ENCODE data around the gene HOXD3. TPM values are rescaled to one million over a fixed set of nuclear protein-coding genes. Genes with fewer than 3 reads are reported as not detected.

The HOXD3 gene
- 1 to 10 TPM; 1.8 to 2.7 (median 2.2) TPM for total RNA-seq

DNA sequence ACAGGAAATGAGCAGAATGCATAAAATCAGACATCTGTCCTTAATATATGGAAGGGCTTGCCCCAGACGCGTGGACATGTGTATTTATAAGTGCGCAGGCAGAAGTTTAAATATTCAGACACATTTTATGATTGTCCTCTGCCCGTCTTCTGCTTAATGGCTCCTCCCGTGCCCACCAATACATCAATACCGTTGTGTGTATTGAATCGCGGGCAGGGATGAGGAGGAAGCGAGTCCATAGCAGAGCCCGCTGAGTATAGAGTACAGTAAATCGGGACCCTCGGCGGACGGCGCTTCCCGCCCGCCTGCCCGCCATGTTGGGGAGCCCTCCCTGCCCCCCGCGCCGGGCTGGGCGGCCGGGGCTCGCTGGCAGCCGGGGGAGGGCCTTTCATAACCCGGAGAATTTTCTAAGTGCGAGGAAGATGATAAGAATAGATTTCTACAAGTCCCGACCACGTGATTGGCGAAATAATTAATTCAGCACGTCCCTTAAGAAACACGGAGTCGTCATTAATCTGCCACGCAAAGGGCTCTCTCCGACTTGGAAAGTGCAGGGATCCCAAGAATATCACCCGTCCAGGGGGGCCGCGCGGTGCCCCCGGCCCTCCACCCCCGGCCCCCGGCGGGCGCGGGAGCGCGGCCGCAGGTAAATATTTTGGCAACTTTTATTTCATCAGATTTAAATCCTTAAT lies at the start of gene HOXD3:
Gene HOXD3 (plus strand): TSS at position 501 of the 692 bp plus-strand sequence. CDS start 11,808 bp downstream, outside the sequence.
- Histone ChIP-seq H3K36me3 (no peaks in the 10 kb centered on the region), H3K4me3 (peak within 1 kb of the TSS in 1 of 2 donors; percentile 32), H3K27me3 (peaks cover 100% of the 10 kb centered on the region), H3K9me3 (no peaks in the 10 kb centered on the region), H3K27ac (no peak within 1 kb of the TSS), H3K4me1 (peaks cover 0 to 60% (median 17%) of the 10 kb centered on the region in 3 donors)
- WGBS, 2 donors (ENCODE audit: low coverage in 1 of 2): 0 to 6% methylated on average over 3 to 15 of the region's 48 CpGs
- ATAC-seq: no peak
- TF ChIP-seq EP300 (IDR thresholded peaks at IDR 0.05) (no peak), POLR2A (IDR thresholded peaks at IDR 0.05) (no peak), POLR2AphosphoS5 (IDR thresholded peaks at IDR 0.05) (no peak)
- TF ChIP-seq, protein P1, sequence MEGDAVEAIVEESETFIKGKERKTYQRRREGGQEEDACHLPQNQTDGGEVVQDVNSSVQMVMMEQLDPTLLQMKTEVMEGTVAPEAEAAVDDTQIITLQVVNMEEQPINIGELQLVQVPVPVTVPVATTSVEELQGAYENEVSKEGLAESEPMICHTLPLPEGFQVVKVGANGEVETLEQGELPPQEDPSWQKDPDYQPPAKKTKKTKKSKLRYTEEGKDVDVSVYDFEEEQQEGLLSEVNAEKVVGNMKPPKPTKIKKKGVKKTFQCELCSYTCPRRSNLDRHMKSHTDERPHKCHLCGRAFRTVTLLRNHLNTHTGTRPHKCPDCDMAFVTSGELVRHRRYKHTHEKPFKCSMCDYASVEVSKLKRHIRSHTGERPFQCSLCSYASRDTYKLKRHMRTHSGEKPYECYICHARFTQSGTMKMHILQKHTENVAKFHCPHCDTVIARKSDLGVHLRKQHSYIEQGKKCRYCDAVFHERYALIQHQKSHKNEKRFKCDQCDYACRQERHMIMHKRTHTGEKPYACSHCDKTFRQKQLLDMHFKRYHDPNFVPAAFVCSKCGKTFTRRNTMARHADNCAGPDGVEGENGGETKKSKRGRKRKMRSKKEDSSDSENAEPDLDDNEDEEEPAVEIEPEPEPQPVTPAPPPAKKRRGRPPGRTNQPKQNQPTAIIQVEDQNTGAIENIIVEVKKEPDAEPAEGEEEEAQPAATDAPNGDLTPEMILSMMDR (IDR thresholded peaks at IDR 0.05): no peak

DNA sequence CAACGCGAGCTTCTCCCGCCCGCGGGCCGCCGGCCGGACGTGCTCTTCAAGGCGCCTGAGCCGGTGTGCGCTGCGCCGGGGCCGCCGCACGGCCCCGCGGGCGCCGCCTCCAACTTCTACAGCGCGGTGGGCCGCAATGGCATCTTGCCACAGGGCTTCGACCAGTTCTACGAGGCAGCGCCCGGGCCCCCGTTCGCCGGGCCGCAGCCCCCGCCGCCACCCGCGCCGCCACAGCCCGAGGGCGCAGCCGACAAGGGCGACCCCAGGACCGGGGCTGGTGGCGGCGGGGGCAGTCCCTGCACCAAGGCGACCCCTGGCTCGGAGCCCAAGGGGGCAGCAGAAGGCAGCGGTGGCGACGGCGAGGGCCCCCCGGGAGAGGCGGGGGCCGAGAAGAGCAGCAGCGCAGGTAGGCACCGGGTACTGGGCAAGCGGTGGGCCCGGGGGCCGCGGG lies 49.4 kb upstream of the HOXD3 start:
- Histone ChIP-seq H3K36me3 (no peaks in the 10 kb centered on the region), H3K4me1 (peaks cover 0 to 56% (median 31%) of the 10 kb centered on the region in 3 donors), H3K9me3 (no peaks in the 10 kb centered on the region), H3K27ac (no peak overlapping the region), H3K4me3 (peak overlapping the region in 1 of 2 donors; percentile 31), H3K27me3 (peaks cover 99% of the 10 kb centered on the region)
- no peak for ATAC-seq
- TF ChIP-seq POLR2AphosphoS5 (IDR thresholded peaks at IDR 0.05) (no peak), EP300 (IDR thresholded peaks at IDR 0.05) (no peak), POLR2A (IDR thresholded peaks at IDR 0.05) (no peak)
- TF ChIP-seq, protein P1 (IDR thresholded peaks at IDR 0.05): no peak
- 0% methylated on average over 1 of the region's 59 CpGs; no CpG with 5 or more reads in 1 of the 2 donors for WGBS, 2 donors (ENCODE audit: low coverage in 1 of 2)

DNA sequence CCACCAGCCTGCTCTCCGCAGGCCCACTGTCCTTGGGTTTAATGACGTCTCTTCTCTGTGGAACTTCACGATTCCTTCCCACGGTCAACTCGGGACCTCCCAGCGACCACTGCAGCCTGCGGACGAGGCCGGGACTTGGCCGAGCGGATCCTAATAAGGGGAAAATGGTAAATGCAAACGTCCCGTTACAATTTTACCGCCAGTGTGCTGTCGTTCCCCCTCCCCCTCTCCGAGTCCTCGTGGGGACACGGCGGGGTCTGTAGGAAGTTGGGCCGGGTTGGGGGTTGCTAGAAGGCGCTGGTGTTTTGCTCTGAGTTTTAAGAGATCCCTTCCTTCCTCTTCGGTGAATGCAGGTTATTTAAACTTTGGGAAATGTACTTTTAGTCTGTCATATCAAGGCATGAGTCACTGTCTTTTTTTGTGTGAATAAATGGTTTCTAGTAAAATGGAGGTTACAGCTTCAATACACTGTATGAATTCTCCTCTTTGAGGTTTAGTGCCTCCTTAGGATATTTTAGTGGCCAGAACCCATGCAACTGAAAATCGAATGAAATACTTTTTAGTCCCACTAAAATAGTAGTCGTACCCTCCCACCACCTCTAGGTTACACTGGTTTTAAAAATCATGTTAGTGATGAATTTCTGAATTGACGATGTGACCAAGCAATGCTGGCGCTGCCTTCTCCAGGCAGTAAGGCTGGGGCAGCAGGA lies 47.8 kb upstream of the HOXD3 start:
- no peaks in the 10 kb centered on the region for H3K9me3 ChIP-seq
- TF ChIP-seq POLR2A (IDR thresholded peaks at IDR 0.05) (no peak), POLR2AphosphoS5 (IDR thresholded peaks at IDR 0.05) (no peak), EP300 (IDR thresholded peaks at IDR 0.05) (no peak)
- TF ChIP-seq, protein P1 (IDR thresholded peaks at IDR 0.05): no peak
- peaks cover 0 to 49% (median 24%) of the 10 kb centered on the region in 3 donors for H3K4me1 ChIP-seq
- no peak overlapping the region for H3K27ac ChIP-seq
- no peak for ATAC-seq
- peaks cover 99% of the 10 kb centered on the region for H3K27me3 ChIP-seq
- no peak overlapping the region for H3K4me3 ChIP-seq
- 5 to 24% methylated on average over 2 to 22 of the region's 26 CpGs for WGBS, 2 donors (ENCODE audit: low coverage in 1 of 2)
- H3K36me3 ChIP-seq: no peaks in the 10 kb centered on the region

DNA sequence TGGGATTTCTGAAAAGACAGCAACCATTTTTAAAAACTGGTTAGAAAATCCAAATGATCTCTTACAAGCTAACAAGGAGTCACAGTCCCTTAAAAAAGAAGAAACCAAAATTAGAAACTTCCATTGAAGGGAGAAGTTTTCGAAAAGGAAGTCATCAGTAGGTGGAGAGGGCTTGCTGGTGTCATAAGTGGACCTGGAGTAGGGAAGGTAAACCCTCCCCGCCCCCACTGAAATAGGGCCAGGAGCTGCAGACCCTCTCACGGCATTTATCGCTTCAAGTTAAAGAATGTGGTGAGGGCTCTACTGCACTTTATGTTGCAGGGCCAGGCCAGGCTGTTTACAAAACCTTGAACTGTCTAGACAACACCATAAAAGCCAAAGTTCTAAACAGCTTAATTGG lies 47.2 kb upstream of the HOXD3 start:
- WGBS, 2 donors (ENCODE audit: low coverage in 1 of 2): 8 to 13% methylated on average over 2 to 4 of the region's 4 CpGs
- H3K4me3 ChIP-seq: no peak overlapping the region
- no peaks in the 10 kb centered on the region for H3K9me3 ChIP-seq
- no peak for ATAC-seq
- peaks cover 99% of the 10 kb centered on the region for H3K27me3 ChIP-seq
- peaks cover 0 to 43% (median 20%) of the 10 kb centered on the region in 3 donors for H3K4me1 ChIP-seq
- no peak overlapping the region for H3K27ac ChIP-seq
- no peaks in the 10 kb centered on the region for H3K36me3 ChIP-seq
- TF ChIP-seq POLR2A (IDR thresholded peaks at IDR 0.05) (no peak), POLR2AphosphoS5 (IDR thresholded peaks at IDR 0.05) (no peak), EP300 (IDR thresholded peaks at IDR 0.05) (no peak)
- TF ChIP-seq, protein P1 (IDR thresholded peaks at IDR 0.05): no peak

Data from gastroesophageal sphincter (tissue), 4 donors.